Mesenchymal stem cell (in vitro differentiated cells and primary cell): ENCODE measurements around the gene ITLN1.

Source experiments
- DNase-seq: peaks from one replicate; pipeline ENCODE4 v3.0.0-alpha.2; 2013
- H2AFZ ChIP-seq: one replicate; pipeline ENCODE4 v1.6.1; 2013; ENCODE audit warnings: low read depth, mild to moderate bottlenecking, control low read depth, inconsistent platforms, low read length, moderate library complexity
- H2AK5ac ChIP-seq: 2 replicates; pipeline ENCODE4 v1.6.1; 2013; ENCODE audit warnings: low read length, moderate library complexity, mild to moderate bottlenecking, inconsistent platforms; ENCODE audit not compliant: severe bottlenecking
- H2BK120ac ChIP-seq: one replicate; pipeline ENCODE4 v1.6.1; 2013; ENCODE audit warnings: low read depth, mild to moderate bottlenecking, inconsistent platforms, low read length, moderate library complexity
- H2BK12ac ChIP-seq, 2 experiments: one replicate each; pipeline ENCODE4 v1.6.1; 2013; ENCODE audit warnings: inconsistent platforms in 2 of 2, low read length in 2 of 2, mild to moderate bottlenecking in 2 of 2, moderate library complexity in 2 of 2, control low read depth in 1 of 2
- H2BK15ac ChIP-seq: one replicate; pipeline ENCODE4 v1.6.1; 2013; ENCODE audit warnings: mild to moderate bottlenecking, low read depth, inconsistent platforms; ENCODE audit not compliant: poor library complexity, severe bottlenecking
- H2BK5ac ChIP-seq: 2 replicates; pipeline ENCODE4 v1.6.1; 2013; ENCODE audit warnings: low read depth, mild to moderate bottlenecking, low read length, control low read depth, inconsistent platforms; ENCODE audit not compliant: poor library complexity, severe bottlenecking
- H3K14ac ChIP-seq, 2 experiments: one replicate each; pipeline ENCODE4 v1.6.1; 2013; ENCODE audit warnings: inconsistent platforms in 2 of 2, low read length in 2 of 2, control low read depth in 1 of 2, mild to moderate bottlenecking in 1 of 2, moderate library complexity in 1 of 2
- H3K18ac ChIP-seq, 2 experiments: one replicate each; pipeline ENCODE4 v1.6.1; 2013; ENCODE audit warnings: inconsistent platforms in 2 of 2, low read length in 2 of 2, control low read depth in 1 of 2, low read depth in 1 of 2, mild to moderate bottlenecking in 1 of 2
- H3K23ac ChIP-seq, 2 experiments: one replicate each; pipeline ENCODE4 v1.6.1; 2013; ENCODE audit warnings: inconsistent platforms in 2 of 2, low read length in 2 of 2, mild to moderate bottlenecking in 2 of 2, moderate library complexity in 2 of 2, control low read depth in 1 of 2
- H3K27ac ChIP-seq: 2 replicates; pipeline ENCODE4 v1.5.1; 2013; ENCODE audit warnings: mild to moderate bottlenecking, moderate library complexity, low read length, control low read depth, inconsistent platforms; ENCODE audit not compliant: poor library complexity, severe bottlenecking
- H3K27me3 ChIP-seq, 2 experiments: 2 replicates each; pipeline versions ENCODE4 v1.6.1 to v1.7.0; 2013; ENCODE audit warnings: low read length in 2 of 2, mild to moderate bottlenecking in 2 of 2, moderate library complexity in 2 of 2, control low read depth in 1 of 2, inconsistent platforms in 1 of 2; ENCODE audit not compliant: control insufficient read depth in 1 of 2, insufficient read depth in 1 of 2
- H3K36me3 ChIP-seq, 2 experiments: 2 replicates each; pipeline versions ENCODE4 v1.6.1 to v1.7.0; 2013; ENCODE audit warnings: low read length in 2 of 2, control low read depth in 1 of 2, inconsistent platforms in 1 of 2, low read depth in 1 of 2, mild to moderate bottlenecking in 1 of 2; ENCODE audit not compliant: insufficient read depth in 2 of 2, control insufficient read depth in 1 of 2
- H3K4ac ChIP-seq, 2 experiments: one replicate each; pipeline ENCODE4 v1.6.1; 2013; ENCODE audit warnings: inconsistent platforms in 2 of 2, low read length in 2 of 2, mild to moderate bottlenecking in 2 of 2, moderate library complexity in 2 of 2, control low read depth in 1 of 2, low read depth in 1 of 2
- H3K4me1 ChIP-seq: 2 replicates; pipeline ENCODE4 v1.6.1; 2013; ENCODE audit warnings: low read depth, low read length, control low read depth; ENCODE audit not compliant: control insufficient read depth, insufficient read depth
- H3K4me2 ChIP-seq: 2 replicates; pipeline ENCODE4 v1.6.1; 2013; ENCODE audit warnings: low read length, mild to moderate bottlenecking, inconsistent platforms; ENCODE audit not compliant: poor library complexity, severe bottlenecking
- H3K4me3 ChIP-seq, 2 experiments: 2 replicates each; pipeline versions ENCODE4 v1.5.1 to v1.7.0; 2013; ENCODE audit warnings: low read length in 2 of 2, mild to moderate bottlenecking in 2 of 2, control low read depth in 1 of 2, low read depth in 1 of 2; ENCODE audit not compliant: insufficient read depth in 1 of 2
- H3K79me1 ChIP-seq: replicated peaks from 2 replicates; pipeline ENCODE4 v1.6.1; 2013; ENCODE audit warnings: mild to moderate bottlenecking, control low read depth, low read length, inconsistent platforms; ENCODE audit not compliant: poor library complexity, severe bottlenecking
- H3K9ac ChIP-seq: 2 replicates; pipeline ENCODE4 v1.7.0; 2013; ENCODE audit warnings: mild to moderate bottlenecking, low read length, moderate library complexity
- H3K9me3 ChIP-seq: 2 replicates; pipeline ENCODE4 v1.7.0; 2013; ENCODE audit warnings: mild to moderate bottlenecking, low read length; ENCODE audit not compliant: control insufficient read depth
- H4K8ac ChIP-seq: one replicate; pipeline ENCODE4 v1.6.1; 2013; ENCODE audit warnings: inconsistent platforms, mild to moderate bottlenecking, low read length, moderate library complexity
- H4K91ac ChIP-seq: one replicate; pipeline ENCODE4 v1.6.1; 2013; ENCODE audit warnings: mild to moderate bottlenecking, low read length, inconsistent platforms
- WGBS: methylation state at CpG from one replicate; pipeline ENCODE4 v1.1.7; 2013; ENCODE audit warnings: mixed read lengths; 5-methylcytosine and 5-hydroxymethylcytosine counted together

ITLN1 gene

DNA sequence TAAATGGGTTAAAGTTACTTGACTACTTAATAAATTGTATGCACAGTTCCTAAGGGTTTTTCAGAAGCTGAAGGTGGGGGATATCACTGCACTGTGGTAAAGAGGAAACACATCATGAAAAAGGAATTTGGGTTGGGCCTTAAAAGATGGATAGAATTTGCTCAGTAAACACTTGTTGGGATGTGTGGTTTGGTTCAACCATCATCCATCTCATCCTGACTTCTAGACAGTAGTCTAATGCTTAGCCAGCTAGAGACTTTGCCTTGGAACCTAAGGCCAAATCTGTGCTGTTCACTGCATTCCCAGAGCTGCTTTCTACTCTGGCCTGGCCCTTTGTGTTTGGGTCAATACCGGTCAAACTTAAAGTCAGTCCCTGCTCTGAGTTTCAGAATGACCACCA is 58.4 kb downstream of the ITLN1 start:
- H3K14ac ChIP-seq = no peak overlapping the region
- no peaks in the 10 kb centered on the region for H3K36me3 ChIP-seq
- H3K23ac ChIP-seq = no peak overlapping the region
- no peak overlapping the region for H2BK120ac ChIP-seq
- no peak overlapping the region for H3K18ac ChIP-seq
- H3K4me3 ChIP-seq = no peak overlapping the region
- H3K27me3 ChIP-seq = peaks cover 9 to 22% of the 10 kb centered on the region in 2 experiments
- no peak overlapping the region for H3K9ac ChIP-seq
- H3K79me1 ChIP-seq = no peaks in the 10 kb centered on the region
- H3K4ac ChIP-seq = no peak overlapping the region
- no peak overlapping the region for H2BK15ac ChIP-seq
- H3K27ac ChIP-seq = no peak overlapping the region
- no peak overlapping the region for H4K8ac ChIP-seq
- no peak overlapping the region for H2AK5ac ChIP-seq
- H4K91ac ChIP-seq = no peak overlapping the region
- H2AFZ ChIP-seq = no peak overlapping the region
- peak; percentile 24 for DNase-seq
- no peak overlapping the region for H3K4me2 ChIP-seq
- no peak overlapping the region for H2BK12ac ChIP-seq
- H3K9me3 ChIP-seq = no peaks in the 10 kb centered on the region
- 93% methylated on average over 1 of the region's 1 CpG for WGBS
- no peak overlapping the region for H2BK5ac ChIP-seq
- H3K4me1 ChIP-seq = no peaks in the 10 kb centered on the region
